ENCODE results near the gene RBFOX2.

- no peak for TF ChIP-seq CTCF (IDR thresholded peaks at IDR 0.05)
- TF ChIP-seq ZFX (IDR thresholded peaks at IDR 0.05; ENCODE audit: borderline replicate concordance), result no peak
Measured at GRCh38 chr22:35893698-35894097, 134.9 kb downstream of the RBFOX2 start.
